ENCODE results near the gene KDM2B. TPM values are rescaled to one million over a fixed set of nuclear protein-coding genes. Genes with fewer than 3 reads are reported as not detected.

KDM2B gene
- total and polyA plus RNA-seq, 2 donors (not counting 1 experiment from before 2014, with no cell fraction given): 108 to 126 TPM

- ChIA-PET CTCF (interaction anchor here (0.7 to 1.2 kb wide), 6 partner anchors 14 to 113 kb away, joined by 3 to 6 read pairs (median 4); no protein-coding TSS in a partner anchor), POLR2A (interaction anchor here (0.6 to 1.7 kb wide), 7 partner anchors 9 to 511 kb away, joined by 3 to 14 read pairs (median 4); no protein-coding TSS in a partner anchor)
- Histone ChIP-seq H2AFZ (ENCODE audit: insufficient read depth, low read depth, low read length, poor library complexity, severe bottlenecking) (peak overlapping the region; percentile 55), H3K27me3 (replicated peaks in 1 of 4; ENCODE audit: control extremely low read depth in 1 of 4, control insufficient read depth in 3 of 4, insufficient read depth in 4 of 4, low read length in 3 of 4) (no peaks in the 10 kb centered on the region), H3K4me3 (ENCODE audit: control extremely low read depth in 1 of 5, extremely low read depth in 1 of 5, insufficient read depth in 1 of 5, low read depth in 2 of 5, low read length in 4 of 5) (peak overlapping the region in 4 of 5 experiments; percentile 24 to 49 (median 37)), H3K4me1 (ENCODE audit: control insufficient read depth in 2 of 2, insufficient read depth in 2 of 2, low read length in 2 of 2) (peaks cover 14 to 20% of the 10 kb centered on the region in 2 donors), H3K27ac (ENCODE audit: low read length in 2 of 2) (peak overlapping the region; percentile 94), H3K36me3 (replicated peaks in 1 of 2; ENCODE audit: control extremely low read depth in 1 of 2, control insufficient read depth in 1 of 2, extremely low read depth in 1 of 2, insufficient read depth in 2 of 2, low read length in 1 of 2) (peaks cover 0 to 56% of the 10 kb centered on the region in 2 experiments), H3K9me3 (ENCODE audit: control extremely low read depth in 1 of 3, control insufficient read depth in 2 of 3, insufficient read depth in 1 of 3, low read length in 2 of 3) (no peaks in the 10 kb centered on the region), H4K20me1 (ENCODE audit: control insufficient read depth, insufficient read depth, low read length, poor library complexity, severe bottlenecking) (no peaks in the 10 kb centered on the region), H3K79me2 (ENCODE audit: control insufficient read depth, insufficient read depth, low read length) (peaks cover 60% of the 10 kb centered on the region), H3K9ac (ENCODE audit: low read length) (peak overlapping the region; percentile 33), H3K4me2 (replicated peaks; ENCODE audit: low read depth, low read length, poor library complexity, severe bottlenecking) (peak overlapping the region; percentile 73)
- Mint-ChIP-seq H3K4me3 (peak overlapping the region; percentile 64), H3K27me3 (no peaks in the 10 kb centered on the region), H3K4me1 (peaks cover 21% of the 10 kb centered on the region), H3K9me3 (ENCODE audit: insufficient read depth) (no peaks in the 10 kb centered on the region), H3K27ac (peak overlapping the region; percentile 91)
- ATAC-seq (ENCODE audit: low read depth) (peak; percentile 90), DNase-seq (peak; percentile 87)
- WGBS (ENCODE audit: insufficient coverage): 11% methylated on average over 11 of the region's 16 CpGs
- TF ChIP-seq EZH2 (IDR thresholded peaks at IDR 0.05; ENCODE audit: borderline replicate concordance, insufficient read depth, low read depth, low read length, poor library complexity, severe bottlenecking) (no peak), CTCF (IDR thresholded peaks at IDR 0.05) (no peak)
- intact Hi-C loops (cut with micrococcal nuclease): loop anchor here (1.0 to 2.0 kb wide), 2 partner anchors 13 to 22 kb away; no protein-coding TSS in a partner anchor
Measured at GRCh38 chr12:121514184-121514742, 66.6 kb downstream of the KDM2B start.
